NB4 (cell line): Measurements from ENCODE around the gene SMURF2.

Source experiments
- DNase-seq: peaks from one replicate; pipeline ENCODE4 v3.0.0; 2010; ENCODE audit warnings: low read depth
- H3K4me3 ChIP-seq: one replicate; pipeline ENCODE4 v1.5.1; 2011; ENCODE audit warnings: mild to moderate bottlenecking, low read depth, low read length, moderate library complexity
- CTCF ChIP-seq: IDR thresholded peaks from one replicate; pipeline ENCODE4 v1.5.1; 2012; ENCODE audit warnings: low read depth, low read length
- MAX ChIP-seq: IDR thresholded peaks from 2 replicates; pipeline ENCODE4 v1.6.1; 2011; ENCODE audit warnings: low read depth, low read length
- MYC ChIP-seq: IDR thresholded peaks from 2 replicates; pipeline ENCODE4 v1.6.1; 2011; ENCODE audit warnings: low read depth, low read length
- POLR2A ChIP-seq: IDR thresholded peaks from 2 replicates; pipeline ENCODE4 v1.6.1; 2011; ENCODE audit warnings: mild to moderate bottlenecking; ENCODE audit not compliant: insufficient read length; ENCODE audit errors: extremely low read depth

The SMURF2 gene

GRCh38 chr17:64626827-64627226 lies 35.3 kb downstream of the SMURF2 start:
- TF ChIP-seq CTCF = no peak
- no peak for TF ChIP-seq POLR2A
- TF ChIP-seq MYC = no peak
- no peak for TF ChIP-seq MAX
- DNase-seq = no peak
- H3K4me3 ChIP-seq = no peak overlapping the region

GRCh38 chr17:64625541-64625940 lies 36.6 kb downstream of the SMURF2 start:
- no peak for DNase-seq
- TF ChIP-seq POLR2A (no peak), MAX (no peak), MYC (no peak), CTCF (no peak)
- no peak overlapping the region for H3K4me3 ChIP-seq

- no peak overlapping the region for H3K4me3 ChIP-seq
- DNase-seq = no peak
- TF ChIP-seq MAX (no peak), CTCF (no peak), MYC (no peak), POLR2A (no peak)
Measured at GRCh38 chr17:64622931-64623654, 39.0 kb downstream of the SMURF2 start.

GRCh38 chr17:64621772-64622171 lies 40.3 kb downstream of the SMURF2 start:
- no peak for DNase-seq
- TF ChIP-seq MAX (no peak), MYC (no peak), CTCF (no peak), POLR2A (no peak)
- H3K4me3 ChIP-seq = no peak overlapping the region

- TF ChIP-seq MYC = no peak
- TF ChIP-seq POLR2A = no peak
- TF ChIP-seq CTCF = no peak
- no peak for DNase-seq
- no peak overlapping the region for H3K4me3 ChIP-seq
Measured at GRCh38 chr17:64618848-64619247, 43.3 kb downstream of the SMURF2 start.
